Suprapubic skin (tissue), 4 donors: ENCODE measurements around the gene ZNF22. TPM values are rescaled to one million over a fixed set of nuclear protein-coding genes. Genes with fewer than 3 reads are reported as not detected.

ENCODE experiments used
- DNase-seq, 2 donors: peaks; one replicate each; pipeline ENCODE4 v3.0.0-alpha.2; 2019; ENCODE audit warnings: low spot score in 2 of 2
- H3K27ac ChIP-seq: fragments of 200-600 bp; sonication (generic); one replicate; pipeline ENCODE4 v1.5.1; 2019
- H3K27me3 ChIP-seq: fragments of 200-600 bp; sonication (generic); one replicate; pipeline ENCODE4 v1.5.1; 2019
- H3K36me3 ChIP-seq: fragments of 200-600 bp; sonication (generic); one replicate; pipeline ENCODE4 v1.5.1; 2019
- H3K4me1 ChIP-seq: fragments of 200-600 bp; sonication (generic); one replicate; pipeline ENCODE4 v1.5.1; 2019
- H3K4me3 ChIP-seq: fragments of 200-600 bp; sonication (generic); one replicate; pipeline ENCODE4 v1.5.1; 2019; ENCODE audit warnings: mild to moderate bottlenecking
- H3K9me3 ChIP-seq: fragments of 200-600 bp; sonication (generic); one replicate; pipeline ENCODE4 v1.5.1; 2019
- CTCF ChIP-seq, 2 donors: fragments of 200-600 bp in 1 of 2; fragments of 450-650 bp in 1 of 2; sonication (generic) in 1 of 2; IDR thresholded peaks; one replicate each; pipeline ENCODE4 v1.5.1; 2016 to 2019; ENCODE audit warnings: antibody characterized with exemption in 2 of 2, mild to moderate bottlenecking in 1 of 2, moderate library complexity in 1 of 2
- EP300 ChIP-seq: sonication (generic); formaldehyde crosslinking; IDR thresholded peaks from one replicate; pipeline ENCODE4 v1.6.1; 2017; ENCODE audit warnings: antibody characterized with exemption
- POLR2A ChIP-seq, 2 donors: fragments of 450-650 bp; IDR thresholded peaks; one replicate each; pipeline ENCODE4 v1.6.1; 2017; ENCODE audit warnings: antibody characterized with exemption in 2 of 2, mild to moderate bottlenecking in 2 of 2, moderate library complexity in 2 of 2
- POLR2AphosphoS5 ChIP-seq, 3 donors: sonication (generic); formaldehyde crosslinking; IDR thresholded peaks; one replicate each; pipeline ENCODE4 v1.6.1; 2017; ENCODE audit warnings: antibody characterized with exemption in 3 of 3
- WGBS: methylation state at CpG from one replicate; pipeline ENCODE4 v1.1.5; 2018; 5-methylcytosine and 5-hydroxymethylcytosine counted together
- total RNA-seq, 4 donors: library from RNA; depleted of rRNA; stranded (reverse); fragments of >200 nt; gene quantifications; one replicate each; pipeline ENCODE4 v1.1.0, GENCODE V29; 2016

The ZNF22 gene
- total RNA-seq, 4 donors from 2014 or later: 6.7 to 15.1 (median 8.5) TPM

DNA sequence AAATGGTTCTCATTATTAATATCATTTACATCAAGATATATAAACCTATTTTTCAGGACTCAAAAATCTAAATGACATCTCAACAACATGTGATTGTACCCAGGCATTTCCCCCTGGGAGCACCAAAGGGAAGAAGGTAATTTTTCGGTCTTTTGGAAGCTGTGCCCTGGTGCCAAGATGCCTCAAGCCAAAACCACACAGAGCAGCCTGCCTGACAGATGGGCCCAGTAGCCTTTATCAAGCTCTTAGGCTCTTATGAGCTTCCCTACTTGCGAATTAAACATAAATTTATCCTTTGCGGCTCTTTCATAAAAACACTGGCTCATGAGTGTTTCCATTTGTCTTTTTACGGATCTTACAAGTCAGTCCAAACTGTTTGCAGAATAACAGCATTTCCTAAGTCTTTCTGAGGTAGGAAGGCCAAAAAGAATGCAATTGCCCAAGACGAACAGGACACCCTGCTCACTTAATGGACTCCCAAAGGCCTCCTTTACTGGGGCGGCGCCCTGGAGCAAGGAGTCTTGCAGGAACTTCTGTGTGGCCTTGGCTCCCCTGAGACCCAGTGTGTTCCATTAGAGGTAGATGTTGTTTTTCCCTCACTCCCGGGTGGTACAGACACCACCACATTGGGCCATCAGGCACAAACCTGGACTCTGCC lies 45.2 kb upstream of the ZNF22 start:
- Histone ChIP-seq H3K27ac (peak overlapping the region; percentile 28), H3K4me1 (peaks cover 34% of the 10 kb centered on the region), H3K4me3 (no peak overlapping the region), H3K36me3 (peaks cover 4% of the 10 kb centered on the region), H3K9me3 (no peaks in the 10 kb centered on the region), H3K27me3 (no peaks in the 10 kb centered on the region)
- TF ChIP-seq POLR2AphosphoS5 (IDR thresholded peaks at IDR 0.05): peak in 2 of 3 donors; percentile 50 to 66
- no peak for TF ChIP-seq POLR2A (IDR thresholded peaks at IDR 0.05)
- no peak for TF ChIP-seq CTCF (IDR thresholded peaks at IDR 0.05)
- 80% methylated on average over 8 of the region's 8 CpGs for WGBS
- DNase-seq: peak; percentile 89 to 92

GRCh38 chr10:44956226-44956625 lies 44.5 kb upstream of the ZNF22 start:
- 95% methylated on average over 4 of the region's 4 CpGs for WGBS

DNA sequence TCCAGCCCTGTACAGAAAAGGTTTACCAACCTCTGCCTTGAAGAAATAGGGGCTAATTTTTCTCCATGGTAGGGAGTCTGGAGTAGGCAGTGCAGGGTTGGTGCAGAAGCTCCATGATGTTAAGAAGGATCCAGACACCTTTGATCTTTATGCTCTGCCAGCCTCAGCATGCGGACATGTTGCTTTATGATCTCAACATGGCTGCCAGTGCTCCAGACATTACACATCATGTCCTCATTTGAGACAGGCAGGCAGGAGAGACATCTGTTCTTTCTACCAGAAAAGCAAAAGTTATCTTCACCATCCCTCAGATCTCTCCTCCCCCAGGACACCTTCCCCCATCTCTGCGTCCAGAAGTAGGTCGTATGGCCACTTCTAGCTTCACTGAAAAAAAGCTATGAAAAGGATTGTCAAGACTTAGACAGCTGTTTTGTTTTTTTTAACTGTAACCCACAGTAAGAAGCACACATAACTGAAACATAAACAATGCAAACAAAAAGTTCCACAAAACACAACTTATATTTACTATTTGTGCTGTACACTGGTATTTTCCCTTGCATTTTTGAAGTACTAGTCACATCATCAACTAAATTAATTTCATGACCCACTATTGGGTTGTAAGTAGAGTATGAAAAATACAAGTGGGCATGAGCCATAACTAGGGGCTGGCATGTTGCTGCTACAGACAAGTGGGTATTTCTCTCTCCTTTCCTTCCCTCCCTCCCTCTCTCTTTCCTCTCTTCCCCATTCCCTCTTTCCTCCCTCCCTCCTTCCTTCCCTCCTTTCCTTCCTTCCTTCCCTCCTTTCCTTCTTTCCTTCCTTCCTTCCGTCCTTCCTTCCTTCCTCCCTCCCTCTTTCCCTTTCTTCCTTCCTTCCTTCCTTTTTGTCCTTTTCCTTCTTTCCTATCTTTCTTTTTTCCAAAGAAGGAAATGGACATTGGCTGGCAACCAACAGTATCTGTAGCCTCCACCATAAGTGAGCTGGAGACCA lies 43.7 kb upstream of the ZNF22 start:
- DNase-seq: peak in 1 of 2 donors; percentile 13
- peak overlapping the region; percentile 53 for H3K27ac ChIP-seq

More at GRCh38 chr10:44956226-44956625, 44.5 kb upstream of the ZNF22 start:
- Histone ChIP-seq H3K4me1 (peaks cover 40% of the 10 kb centered on the region), H3K36me3 (peaks cover 4% of the 10 kb centered on the region), H3K27me3 (no peaks in the 10 kb centered on the region), H3K9me3 (no peaks in the 10 kb centered on the region), H3K4me3 (no peak overlapping the region), H3K27ac (peak overlapping the region; percentile 53)
- no peak for TF ChIP-seq CTCF (IDR thresholded peaks at IDR 0.05)
- TF ChIP-seq EP300: no peak
- TF ChIP-seq POLR2A (IDR thresholded peaks at IDR 0.05): no peak
- DNase-seq: peak in 1 of 2 donors; percentile 35

DNA sequence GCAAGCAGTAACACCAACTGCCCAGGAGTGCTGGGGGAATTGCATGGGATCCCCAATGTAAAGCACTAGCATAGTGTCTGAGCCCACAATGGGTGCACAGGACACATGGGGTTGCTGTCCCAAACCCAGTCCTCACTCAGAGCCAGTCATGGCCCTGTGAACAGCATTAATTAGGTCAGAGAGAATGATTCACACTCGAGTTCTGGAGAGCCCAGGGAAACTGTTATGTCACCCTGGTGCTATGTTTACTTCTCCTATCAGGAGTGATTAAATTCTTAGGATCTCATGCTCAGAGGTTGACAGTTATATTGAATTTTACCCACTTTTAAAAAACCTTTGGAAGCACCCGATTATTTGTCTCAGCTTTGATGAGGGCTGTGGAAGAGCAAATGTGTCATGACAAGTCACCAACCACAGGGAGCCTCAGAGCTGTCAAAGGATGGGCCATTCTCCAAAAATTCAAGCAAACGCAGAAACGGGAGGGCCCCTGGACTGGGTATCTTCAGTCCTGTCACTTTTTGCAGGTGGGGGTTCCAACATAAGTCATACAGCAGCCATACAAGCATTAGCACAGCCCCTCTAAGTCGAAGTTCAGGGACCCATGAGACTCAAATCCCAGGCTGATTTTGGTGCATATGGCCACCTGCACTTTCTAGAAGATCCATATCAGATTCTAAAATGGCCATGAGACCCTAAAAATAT lies 42.4 kb upstream of the ZNF22 start:
- H3K9me3 ChIP-seq: no peaks in the 10 kb centered on the region
- 15% methylated on average over 5 of the region's 5 CpGs for WGBS
- H3K27ac ChIP-seq: peak overlapping the region; percentile 85
- H3K4me3 ChIP-seq: peak overlapping the region; percentile 75
- H3K4me1 ChIP-seq: peaks cover 61% of the 10 kb centered on the region
- TF ChIP-seq EP300 (no peak), POLR2AphosphoS5 (IDR thresholded peaks at IDR 0.05) (no peak), CTCF (IDR thresholded peaks at IDR 0.05) (no peak), POLR2A (IDR thresholded peaks at IDR 0.05) (no peak)
- peak in 1 of 2 donors; percentile 45 for DNase-seq
- peaks cover 4% of the 10 kb centered on the region for H3K36me3 ChIP-seq
- H3K27me3 ChIP-seq: no peaks in the 10 kb centered on the region

More for the DNA sequence above, 43.7 kb upstream of the ZNF22 start:
- Histone ChIP-seq H3K36me3 (peaks cover 4% of the 10 kb centered on the region), H3K4me3 (no peak overlapping the region), H3K4me1 (peaks cover 48% of the 10 kb centered on the region), H3K27me3 (no peaks in the 10 kb centered on the region), H3K9me3 (no peaks in the 10 kb centered on the region)
- 95% methylated on average over 4 of the region's 4 CpGs for WGBS
- TF ChIP-seq EP300: no peak
- TF ChIP-seq POLR2A (IDR thresholded peaks at IDR 0.05): no peak
- TF ChIP-seq CTCF (IDR thresholded peaks at IDR 0.05): no peak
- no peak for TF ChIP-seq POLR2AphosphoS5 (IDR thresholded peaks at IDR 0.05)
